NK-92 (cell line): ENCODE measurements around the gene OR2L2.
"Not testable (repeated sequence)": the region's sequence is repeated elsewhere in the genome, so short reads cannot be mapped to it uniquely, and the experiment has no call there.

Experiments used
- DNase-seq: peaks from one replicate; lab custom pipeline; 2025; ENCODE audit not compliant: unreplicated experiment; lab: John Stamatoyannopoulos, UW

The OR2L2 gene

DNA sequence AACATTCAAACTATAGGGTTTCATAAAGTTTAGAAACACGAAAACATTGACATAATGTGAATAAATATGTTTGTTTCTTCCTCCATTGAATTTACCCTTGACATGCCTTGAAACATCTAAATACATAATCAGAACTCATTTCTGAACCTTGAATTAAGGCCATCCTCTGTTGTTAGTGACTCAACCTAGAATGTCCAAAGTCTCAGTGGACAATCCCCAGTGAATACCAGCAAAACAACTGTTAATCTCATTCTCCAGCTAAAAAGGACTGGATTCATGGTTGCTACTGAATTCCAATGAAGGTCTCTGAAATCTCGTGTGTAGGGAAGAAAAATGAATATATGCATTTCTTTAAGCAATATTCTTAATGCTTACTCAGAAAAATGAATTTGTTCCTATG is at the start of gene OR2L2:
TSS of gene OR2L2 (plus strand) at position 301 of the 400 bp plus-strand sequence. CDS start 8,198 bp downstream, outside the sequence.
- no peak for DNase-seq

DNA sequence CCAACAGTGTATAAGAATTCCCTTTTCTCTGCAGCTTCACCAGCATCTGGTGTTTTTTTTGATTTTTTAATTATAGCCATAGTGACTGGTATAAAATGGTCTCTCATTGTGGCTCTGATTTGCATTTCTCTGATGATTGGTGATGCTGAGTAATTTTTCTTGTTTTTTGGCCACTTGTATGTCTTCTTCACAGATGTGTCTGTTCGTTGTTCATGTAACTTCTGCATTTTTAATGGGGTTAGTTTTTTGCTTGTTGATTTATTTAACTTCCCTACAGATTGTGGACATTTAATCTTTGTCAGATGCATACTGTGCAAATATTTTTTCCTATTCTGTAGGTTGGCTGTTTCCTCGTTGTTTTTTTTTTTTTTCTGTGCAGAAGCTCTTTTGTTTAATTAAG is 36.9 kb upstream of the OR2L2 start:
- DNase-seq = no peak

GRCh38 chr1:247998811-247999210 is 31.1 kb upstream of the OR2L2 start:
- no peak for DNase-seq

- no peak for DNase-seq
Measured at GRCh38 chr1:248000169-248000568, 29.7 kb upstream of the OR2L2 start.

- DNase-seq = no peak
Measured at GRCh38 chr1:248007778-248008177, 22.1 kb upstream of the OR2L2 start.

GRCh38 chr1:248009681-248010080 is 20.2 kb upstream of the OR2L2 start:
- DNase-seq = no peak

- DNase-seq = no peak
Measured at GRCh38 chr1:248013229-248013710, 16.6 kb upstream of the OR2L2 start, which contains the start of gene OR2L5. OR2L5 (plus strand) TSS chr1:248013660; CDS start chr1:248021948, 8,288 bp downstream.

DNA sequence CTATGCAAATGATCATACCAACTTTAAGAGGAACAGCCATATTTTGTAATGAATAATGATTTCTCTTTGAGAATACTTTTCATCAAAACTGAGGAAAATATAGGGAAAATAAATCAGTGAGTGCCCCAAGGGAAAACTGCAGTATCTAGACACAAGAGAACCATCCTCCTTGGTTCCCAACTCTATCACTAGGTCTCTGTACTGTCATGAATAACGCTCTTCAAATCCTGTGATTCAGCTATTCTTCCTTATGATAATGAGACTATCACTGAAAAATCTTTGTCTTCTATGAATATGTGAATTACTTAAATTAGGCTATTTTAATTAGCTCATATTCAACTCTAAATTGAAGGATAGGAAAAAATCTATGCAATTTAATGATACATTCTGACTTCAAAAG is 14.1 kb upstream of the OR2L2 start:
- no peak for DNase-seq

- no peak for DNase-seq
Measured at GRCh38 chr1:248045209-248045608, 15.3 kb downstream of the OR2L2 start.

- DNase-seq = no peak
Measured at GRCh38 chr1:248046536-248046935, 16.7 kb downstream of the OR2L2 start, which contains the start of gene OR2L3. OR2L3 (plus strand) TSS chr1:248046836; CDS start chr1:248060682, 13,846 bp downstream.

GRCh38 chr1:248047008-248047407 is 17.1 kb downstream of the OR2L2 start:
- DNase-seq = no peak

GRCh38 chr1:248054671-248055070 is 24.8 kb downstream of the OR2L2 start:
- DNase-seq = no peak

DNA sequence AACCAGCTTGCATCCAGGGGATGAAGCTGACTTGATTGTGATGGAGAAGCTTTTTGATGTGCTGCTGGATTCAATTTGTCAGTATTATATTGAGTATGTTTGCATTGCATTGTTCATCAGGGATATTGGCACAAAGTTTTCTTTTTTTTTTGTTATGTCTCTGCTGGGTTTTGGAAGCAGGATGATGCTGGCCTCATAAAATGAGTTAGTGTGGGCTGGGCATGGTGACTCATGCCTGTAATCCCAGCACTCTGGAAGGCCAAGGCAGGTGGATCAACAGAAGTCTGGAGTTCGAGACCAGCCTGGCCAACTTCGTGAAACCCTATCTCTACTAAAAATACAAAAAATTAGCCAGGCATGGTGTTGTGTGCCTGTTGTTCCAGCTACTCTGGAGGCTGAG is 25.4 kb downstream of the OR2L2 start:
- no peak for DNase-seq

DNA sequence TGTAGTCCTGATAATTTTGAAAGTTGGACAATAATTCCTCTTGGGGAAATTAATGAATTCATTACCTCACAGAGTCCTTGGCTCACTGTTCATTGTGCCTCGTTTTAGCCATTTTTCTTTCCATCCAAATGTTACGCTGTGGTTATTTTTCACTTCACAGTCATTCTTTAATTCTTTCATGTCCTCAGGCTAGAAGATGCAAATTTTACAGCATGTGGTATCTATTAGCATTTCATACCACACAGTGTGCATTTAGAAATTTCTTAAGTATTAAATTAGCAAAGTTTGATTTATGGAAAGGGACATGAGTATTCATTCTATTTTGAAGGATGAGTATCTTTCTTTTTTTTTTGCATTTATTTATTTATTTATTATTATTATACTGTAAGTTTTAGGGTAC is 35.2 kb downstream of the OR2L2 start:
- no peak for DNase-seq

GRCh38 chr1:248065604-248066003 is 35.7 kb downstream of the OR2L2 start:
- no peak for DNase-seq

DNA sequence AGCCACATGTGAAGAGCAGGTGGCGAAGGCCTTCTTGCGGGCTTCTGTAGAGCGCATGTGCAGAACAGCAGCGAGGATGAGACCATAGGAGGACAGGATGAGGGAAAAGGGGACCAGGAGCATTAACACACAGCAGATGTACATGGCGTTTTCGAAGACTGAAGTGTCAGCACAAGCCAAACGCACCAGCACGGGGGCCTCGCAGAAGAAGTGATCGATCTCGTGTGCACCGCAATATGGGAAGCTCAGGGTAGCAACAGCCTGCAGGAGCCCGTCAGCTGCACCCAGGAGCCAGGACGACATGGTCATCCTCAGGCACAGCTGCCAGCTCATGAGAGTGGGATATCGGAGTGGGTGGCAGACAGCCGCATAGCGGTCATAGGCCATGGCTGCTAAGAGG is 54.0 kb downstream of the OR2L2 start:
- DNase-seq = not testable (repeated sequence)
